22Rv1 (cell line): Measurements from ENCODE around the gene KIDINS220.

Source experiments
- ZFX ChIP-seq: fragments of 450-650 bp; IDR thresholded peaks from 2 replicates; pipeline ENCODE4 v1.6.1; 2017; ENCODE audit warnings: antibody characterized with exemption, borderline replicate concordance
- TF ChIP-seq, protein P1 (sequence below): fragments of 450-650 bp; IDR thresholded peaks from 2 replicates; pipeline ENCODE4 v1.5.1; 2017; ENCODE audit warnings: mild to moderate bottlenecking

DNA sequence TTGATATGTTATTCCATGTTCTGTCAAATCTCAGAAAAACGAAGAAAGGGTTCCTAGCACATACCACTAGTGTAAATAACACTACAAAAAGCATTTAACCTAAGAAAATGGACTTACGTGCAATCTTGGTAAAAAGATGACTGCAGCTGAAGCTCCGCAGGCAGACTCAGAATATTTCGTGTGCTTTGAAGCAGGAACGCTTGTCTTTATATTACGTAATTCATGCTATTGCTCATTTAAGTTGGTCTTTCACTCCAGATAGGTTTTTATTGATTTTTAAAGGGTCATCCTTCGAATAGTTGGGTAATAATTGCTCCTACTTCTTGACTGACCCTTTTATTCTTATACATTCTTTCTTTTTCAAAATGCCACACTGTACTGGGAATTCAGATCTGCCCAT, 111.6 kb downstream of the KIDINS220 start:
- TF ChIP-seq, protein P1, sequence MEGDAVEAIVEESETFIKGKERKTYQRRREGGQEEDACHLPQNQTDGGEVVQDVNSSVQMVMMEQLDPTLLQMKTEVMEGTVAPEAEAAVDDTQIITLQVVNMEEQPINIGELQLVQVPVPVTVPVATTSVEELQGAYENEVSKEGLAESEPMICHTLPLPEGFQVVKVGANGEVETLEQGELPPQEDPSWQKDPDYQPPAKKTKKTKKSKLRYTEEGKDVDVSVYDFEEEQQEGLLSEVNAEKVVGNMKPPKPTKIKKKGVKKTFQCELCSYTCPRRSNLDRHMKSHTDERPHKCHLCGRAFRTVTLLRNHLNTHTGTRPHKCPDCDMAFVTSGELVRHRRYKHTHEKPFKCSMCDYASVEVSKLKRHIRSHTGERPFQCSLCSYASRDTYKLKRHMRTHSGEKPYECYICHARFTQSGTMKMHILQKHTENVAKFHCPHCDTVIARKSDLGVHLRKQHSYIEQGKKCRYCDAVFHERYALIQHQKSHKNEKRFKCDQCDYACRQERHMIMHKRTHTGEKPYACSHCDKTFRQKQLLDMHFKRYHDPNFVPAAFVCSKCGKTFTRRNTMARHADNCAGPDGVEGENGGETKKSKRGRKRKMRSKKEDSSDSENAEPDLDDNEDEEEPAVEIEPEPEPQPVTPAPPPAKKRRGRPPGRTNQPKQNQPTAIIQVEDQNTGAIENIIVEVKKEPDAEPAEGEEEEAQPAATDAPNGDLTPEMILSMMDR = no peak
- TF ChIP-seq ZFX = no peak
